SW480 (cell line): Measurements from ENCODE around the gene RAD21L1.
"Not testable (repeated sequence)": the region's sequence is repeated elsewhere in the genome, so short reads cannot be mapped to it uniquely, and the experiment has no call there.

Source experiments
- DNase-seq: peaks from one replicate; pipeline ENCODE4 v3.0.0-alpha.2; 2016; ENCODE audit warnings: low spot score

RAD21L1 gene

DNA sequence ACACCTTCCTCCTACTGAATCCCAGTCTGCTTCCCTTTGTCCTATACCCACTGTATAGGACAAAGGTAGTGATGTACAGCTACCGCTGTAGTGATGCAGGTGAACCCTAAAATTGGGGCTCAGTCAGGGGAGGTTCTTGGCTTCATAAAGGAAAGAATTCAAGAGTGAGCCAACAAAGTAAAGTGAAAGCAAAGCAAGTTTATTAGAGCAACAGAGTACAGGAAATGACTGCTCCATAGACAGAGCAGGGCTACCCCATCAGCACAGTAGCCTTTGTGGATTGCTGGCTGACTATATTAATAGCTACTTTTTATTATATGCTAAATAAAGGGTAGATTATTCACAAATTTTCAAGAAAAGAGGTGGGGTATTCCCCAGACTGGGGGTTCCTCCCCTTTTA lies 25.9 kb upstream of the RAD21L1 start:
- DNase-seq = no peak

DNA sequence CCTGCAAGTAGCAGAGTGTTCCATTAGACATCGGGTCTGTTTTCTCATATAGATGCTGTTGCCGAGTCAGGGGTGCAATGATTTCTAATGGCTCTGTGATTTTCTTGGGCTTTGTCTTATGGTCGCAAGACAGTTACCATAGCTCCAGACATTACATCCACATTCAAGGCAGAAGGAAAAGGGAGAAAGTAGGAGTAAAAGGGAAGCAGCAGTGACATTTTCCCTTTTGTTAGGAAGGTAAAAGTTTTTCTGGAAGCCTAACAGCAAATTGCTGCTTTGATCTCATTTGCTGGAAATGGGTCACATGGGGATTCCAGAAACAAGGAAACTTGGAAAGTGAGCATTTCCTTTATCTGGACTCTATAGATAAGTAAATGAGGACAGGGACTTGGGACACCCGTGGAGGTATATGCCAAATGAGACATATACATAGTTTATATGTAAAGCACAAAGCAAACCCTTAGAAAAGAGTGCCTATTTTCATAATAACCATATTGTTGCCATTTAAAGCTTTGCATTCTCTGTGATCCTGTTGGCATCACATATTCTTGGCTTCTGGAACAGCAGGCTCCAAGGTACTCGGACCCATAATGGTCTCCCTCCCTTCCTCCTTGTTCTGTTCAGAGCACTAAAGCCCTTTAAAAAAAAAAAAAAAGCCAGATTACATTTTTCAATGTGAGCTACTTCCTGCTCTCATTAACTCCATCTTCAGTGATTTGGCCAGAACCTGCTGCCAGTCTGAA lies 22.9 kb upstream of the RAD21L1 start, which contains the start of gene C20orf202:
TSS of gene C20orf202 (plus strand) at position 693 of the 743 bp plus-strand sequence. CDS start 132 bp downstream, outside the sequence.
- DNase-seq = no peak

DNA sequence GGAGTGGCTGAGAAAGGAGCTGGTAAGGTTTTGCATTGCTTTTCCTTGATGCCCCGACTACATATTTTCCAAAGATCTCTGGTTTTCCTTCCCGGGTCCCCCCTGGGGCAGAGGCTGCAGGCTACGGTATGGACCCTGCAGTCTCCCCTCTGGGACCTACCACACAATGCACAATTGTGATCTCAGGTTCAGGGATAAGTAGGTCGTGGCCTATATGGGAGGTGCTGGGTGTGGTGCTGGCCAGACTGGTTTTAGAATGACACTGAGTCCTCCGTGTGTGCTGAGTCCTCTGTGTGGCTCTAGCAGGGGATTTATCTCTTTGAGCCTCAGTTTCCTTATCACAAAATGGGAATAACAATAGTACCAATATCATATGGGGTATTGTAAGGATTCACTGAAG lies 22.2 kb upstream of the RAD21L1 start:
- DNase-seq = no peak

DNA sequence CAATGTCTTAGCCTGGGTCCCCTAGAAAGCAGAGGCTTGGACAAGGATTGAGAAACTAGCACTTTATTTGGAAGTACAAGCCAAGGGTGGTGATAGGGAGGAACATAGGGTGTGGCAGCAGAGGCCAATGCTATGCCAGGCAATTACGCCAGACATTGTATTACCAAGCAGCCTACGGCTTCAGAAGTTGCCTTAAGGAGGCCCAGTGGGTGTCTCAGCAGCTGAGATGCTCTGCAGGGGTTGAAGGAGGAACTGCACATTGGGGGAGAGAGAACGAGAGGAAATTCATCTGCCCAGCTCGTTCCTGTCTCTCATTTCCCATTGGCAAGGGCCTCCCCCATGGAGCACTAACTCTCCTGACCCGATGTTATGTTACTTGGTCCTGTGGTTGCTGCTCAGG lies 21.7 kb upstream of the RAD21L1 start:
- DNase-seq = no peak

DNA sequence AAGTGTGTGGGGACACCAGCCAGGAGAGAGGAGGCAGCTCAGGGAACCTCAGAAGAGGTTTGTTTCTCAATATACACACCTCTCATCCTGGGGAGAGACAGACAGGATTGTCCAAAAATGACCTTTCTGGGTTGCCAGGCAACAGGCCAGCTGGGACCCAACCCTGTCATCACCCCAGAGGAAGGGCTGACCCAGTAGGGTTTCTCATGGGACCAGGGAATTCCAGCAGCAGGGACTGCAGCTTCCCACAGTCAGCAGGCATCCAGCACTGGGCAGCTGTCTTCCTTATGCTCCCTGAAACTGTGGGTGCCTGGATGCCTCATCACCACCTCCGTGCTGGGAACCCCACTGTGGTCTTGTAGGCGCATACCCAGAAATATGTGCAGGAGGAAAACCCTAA lies 21.3 kb upstream of the RAD21L1 start:
- DNase-seq = no peak

DNA sequence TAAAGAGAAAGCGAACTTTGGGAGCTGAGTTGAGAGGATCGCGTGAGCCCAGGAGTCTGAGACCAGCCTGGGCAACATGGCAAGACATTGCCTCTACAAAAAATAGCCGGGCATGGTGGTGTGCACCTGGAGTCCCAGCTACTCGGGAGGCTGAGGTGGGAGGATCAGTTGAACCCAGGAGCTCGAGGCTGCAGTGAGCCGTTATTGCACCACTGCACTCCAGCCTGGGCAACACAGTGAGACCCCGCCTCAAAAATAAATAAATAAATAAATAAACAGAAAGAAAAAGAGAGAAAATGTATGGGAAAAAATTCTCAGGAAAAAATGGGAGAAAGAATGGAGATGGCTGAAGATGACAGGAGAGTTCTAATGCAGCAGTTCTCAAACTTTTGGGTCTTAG lies 20.0 kb upstream of the RAD21L1 start:
- DNase-seq = no peak

DNA sequence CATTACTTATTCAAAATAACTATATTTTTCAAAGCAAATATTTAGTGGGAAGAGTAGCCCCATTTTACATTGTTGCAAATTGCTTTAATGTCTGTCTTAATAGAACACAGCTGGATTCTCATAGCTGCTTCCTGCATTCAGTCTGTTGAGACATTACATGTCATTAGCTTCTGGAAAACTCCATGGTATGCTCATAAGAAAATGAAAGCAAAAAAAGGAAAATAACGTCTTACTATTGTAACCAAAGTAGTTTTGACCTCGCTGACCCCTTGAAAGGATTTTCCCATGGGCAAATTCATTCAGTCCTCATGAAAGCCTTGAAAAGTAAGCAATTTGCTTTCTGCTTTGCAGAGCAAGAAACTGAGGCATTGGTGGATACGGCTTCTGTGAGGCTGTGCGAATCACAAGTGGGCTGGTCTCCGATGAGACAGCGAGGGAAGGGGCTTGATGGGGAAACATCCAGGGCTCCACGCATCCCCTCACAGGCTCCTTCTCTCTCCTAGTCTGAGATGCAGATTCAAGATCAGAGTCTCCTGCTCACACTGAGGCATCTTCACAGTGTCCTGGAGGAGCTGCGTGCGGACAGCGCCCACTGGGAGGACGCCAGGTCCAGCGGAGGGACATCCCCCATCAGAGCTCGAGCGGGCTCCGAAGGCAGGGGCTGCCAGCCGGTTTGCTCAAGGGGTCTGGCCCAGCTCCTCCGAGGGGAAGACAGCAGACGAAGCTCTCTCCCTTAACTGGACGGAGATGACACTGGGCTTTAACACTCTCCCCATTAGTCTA lies 19.3 kb upstream of the RAD21L1 start:
- DNase-seq = no peak

DNA sequence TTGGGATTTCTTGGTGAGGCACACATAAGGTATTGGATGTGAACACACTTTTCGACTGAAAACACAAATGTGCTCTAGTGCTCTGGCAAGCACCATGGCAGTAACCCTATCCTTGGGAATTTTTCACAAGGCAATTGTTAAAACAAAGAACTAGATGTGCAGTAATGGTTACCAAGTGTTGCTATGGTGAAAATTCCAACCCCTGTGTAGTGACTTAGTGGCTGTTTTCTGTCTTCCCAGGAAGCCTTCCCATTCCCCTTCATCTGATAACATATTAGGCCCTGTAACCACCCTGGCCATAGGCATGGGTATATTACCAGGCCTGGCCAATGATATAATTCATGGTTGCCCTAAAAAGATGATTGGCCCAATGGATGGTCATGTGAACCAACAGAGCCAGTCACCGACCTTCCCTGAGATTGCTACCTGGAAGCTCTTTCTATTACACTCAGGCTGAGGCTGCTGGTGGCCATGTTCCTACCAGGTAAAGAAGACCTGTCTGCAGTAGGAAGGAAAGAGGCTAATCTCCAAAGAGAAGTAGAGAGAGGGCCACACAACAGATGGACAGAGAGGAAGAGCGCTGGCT lies 18.5 kb upstream of the RAD21L1 start:
- DNase-seq = no peak

DNA sequence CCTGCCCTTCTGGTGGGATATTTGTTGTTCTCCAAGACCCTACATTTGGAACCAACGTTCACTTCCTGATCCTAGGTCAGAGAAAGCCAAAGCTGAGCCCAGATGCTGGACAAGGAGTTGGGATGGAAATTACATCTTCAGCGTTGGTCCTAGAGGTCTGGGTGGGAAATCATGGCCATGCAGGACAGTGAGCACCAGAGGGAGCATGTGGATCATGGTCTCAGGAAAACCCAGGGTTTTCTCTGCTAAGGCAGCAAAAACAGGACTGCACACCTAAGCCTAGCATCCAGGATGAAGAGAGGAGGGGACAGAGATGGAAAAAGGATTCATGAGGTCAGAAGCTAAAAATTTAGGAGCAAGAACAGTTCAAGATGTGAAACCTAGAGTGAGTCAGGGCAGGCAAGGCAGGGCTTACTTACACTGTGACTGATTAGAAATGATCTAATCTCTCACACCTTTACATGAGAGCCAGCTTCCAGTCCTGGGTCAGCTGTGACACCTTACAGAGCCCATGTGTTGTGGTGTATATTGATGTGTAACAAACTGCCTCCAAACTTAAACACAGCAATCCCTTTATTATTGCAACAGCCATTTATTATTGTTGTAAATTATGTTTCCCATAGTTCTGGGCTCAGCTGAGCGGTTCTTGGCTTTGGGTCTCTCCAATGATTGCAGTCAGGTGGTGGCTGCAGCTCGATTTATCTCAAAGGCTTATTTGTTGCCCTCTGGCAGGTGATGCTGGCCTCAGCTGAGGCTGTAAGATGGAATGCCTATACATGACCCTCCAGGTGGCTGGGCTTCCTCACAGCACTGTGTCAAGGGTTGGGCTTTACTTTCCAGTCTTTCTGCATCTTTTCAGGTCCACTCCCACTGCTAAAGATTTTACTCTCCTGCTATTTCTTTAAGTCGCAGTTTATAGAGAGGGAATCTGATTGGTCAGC lies 16.1 kb upstream of the RAD21L1 start:
- DNase-seq = no peak

DNA sequence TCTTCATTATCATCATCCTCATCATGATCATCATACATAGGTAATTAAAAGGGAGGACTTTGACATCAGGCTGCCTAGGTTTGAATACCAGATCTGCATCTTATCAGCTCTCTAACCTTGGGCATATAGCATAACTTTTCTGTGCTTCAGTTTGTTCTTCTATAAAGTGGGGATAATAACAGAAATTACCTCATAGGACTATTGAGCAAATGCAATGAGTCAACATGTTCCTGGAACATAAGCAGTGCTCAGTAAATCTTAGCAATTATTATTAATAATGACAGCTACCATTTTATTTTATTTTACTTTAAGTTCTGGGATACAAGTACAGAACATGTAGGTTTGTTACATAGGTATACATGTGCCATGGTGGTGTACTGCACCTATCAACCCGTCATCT lies 15.3 kb upstream of the RAD21L1 start:
- DNase-seq = no peak

DNA sequence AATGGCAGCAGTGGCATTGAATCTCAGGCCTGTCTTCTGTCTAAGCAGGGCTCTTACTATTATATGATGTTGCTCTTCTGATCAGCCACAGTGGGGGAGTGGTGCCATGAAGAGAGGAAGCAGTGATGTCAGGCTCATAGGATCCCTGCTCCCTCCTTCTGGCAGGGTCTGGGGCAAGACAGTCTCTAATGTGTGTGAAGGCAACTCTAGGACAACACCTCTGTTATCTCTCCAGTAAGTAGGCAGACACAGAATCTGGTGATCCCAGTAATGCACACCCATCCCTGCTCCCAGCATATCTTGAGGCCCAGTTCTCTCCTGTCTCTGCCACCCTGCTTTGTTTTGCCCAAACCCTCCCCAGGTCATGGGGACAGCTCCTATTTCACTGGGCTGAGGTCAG lies 13.8 kb upstream of the RAD21L1 start:
- DNase-seq = no peak

DNA sequence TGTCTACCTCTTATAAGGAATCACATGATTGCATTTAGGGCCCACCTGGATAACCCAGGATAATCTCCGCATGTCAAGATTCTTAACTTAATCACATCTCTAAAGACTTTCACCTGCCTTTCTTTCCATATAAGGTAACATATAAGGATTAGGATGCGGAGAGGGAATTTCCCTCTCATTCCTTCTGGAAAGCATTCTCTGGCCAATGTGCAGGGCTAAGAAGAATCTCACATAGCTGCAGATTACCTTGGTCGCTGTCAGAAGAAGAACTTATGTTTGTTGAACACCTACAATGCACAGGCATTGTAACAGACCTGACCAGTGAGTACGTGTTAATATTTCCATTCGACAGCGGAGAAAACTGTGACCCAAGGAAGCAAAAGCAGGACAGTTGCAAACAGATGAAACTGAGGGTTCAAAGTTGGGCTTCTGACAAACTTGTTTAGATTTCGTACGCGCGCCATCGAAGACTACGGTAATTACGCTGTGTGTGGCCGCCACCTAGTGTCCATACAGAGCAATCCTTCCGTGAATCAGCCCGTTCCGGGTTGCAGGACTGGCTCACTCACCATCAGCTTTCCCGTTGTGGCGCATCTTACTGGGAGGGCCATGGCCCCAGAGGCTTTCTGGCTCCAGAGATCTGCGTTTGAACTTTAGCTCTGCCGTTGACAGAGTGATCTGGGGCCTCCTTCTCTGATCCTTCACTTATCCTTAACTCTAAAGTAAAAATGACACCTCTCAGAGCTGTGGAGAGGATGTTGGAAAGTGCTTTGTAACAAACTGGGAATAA lies 13.0 kb upstream of the RAD21L1 start:
- peak; percentile 83 for DNase-seq

DNA sequence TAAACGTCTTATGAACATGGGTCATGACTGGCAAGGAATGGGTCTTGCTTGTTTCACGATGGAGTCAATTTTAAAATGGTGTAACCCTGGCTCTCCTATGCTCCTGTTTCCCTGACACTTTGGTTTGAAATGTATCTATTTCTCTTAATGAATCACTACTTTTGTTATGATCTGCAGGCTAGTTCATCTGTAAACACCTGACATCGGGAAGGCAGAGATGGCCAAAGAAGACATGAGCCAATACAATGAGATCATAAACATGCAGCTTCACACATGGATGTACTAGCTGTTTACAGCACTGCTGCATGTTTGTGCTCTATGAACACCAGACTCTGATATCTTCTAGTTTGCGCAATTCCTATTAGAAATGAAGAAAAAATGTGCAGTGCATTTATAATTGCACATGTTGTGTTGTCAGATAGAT lies 11.0 kb upstream of the RAD21L1 start:
- no peak for DNase-seq

DNA sequence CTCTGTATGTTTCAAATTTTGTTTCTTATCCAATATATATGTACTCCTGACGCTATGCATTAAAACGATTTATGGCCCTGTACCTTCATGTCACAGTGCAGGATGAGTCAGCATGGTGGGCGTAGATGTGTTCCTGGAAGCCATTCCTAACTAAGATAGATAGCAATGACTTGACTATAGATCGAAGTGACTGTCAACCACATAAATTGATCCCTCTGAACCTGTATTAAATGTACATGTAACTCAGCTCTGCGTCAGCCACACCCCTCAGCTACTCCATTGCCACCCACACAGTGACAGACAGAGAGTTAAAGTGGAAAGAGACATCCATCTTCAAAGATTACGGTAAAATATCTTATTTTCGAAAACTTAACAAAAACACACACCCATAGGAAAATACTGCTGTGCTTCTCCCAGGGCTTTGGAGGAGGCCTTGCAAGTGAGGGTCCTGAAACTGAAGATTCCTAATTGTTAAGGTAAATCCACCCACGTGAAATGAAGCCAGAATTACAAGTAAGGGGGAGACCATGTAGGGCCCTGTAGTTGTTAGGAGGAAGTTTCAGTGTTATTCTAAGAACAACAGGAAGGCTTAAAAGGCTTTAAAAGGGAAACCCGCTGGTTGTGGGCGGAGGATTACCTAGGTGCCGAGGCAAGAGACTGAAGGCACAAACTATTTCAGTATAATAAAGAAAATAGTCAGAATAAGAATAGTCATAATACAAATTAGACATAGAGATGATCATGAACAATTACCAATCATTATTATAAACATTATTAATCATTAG lies 10.3 kb upstream of the RAD21L1 start:
- DNase-seq = no peak

DNA sequence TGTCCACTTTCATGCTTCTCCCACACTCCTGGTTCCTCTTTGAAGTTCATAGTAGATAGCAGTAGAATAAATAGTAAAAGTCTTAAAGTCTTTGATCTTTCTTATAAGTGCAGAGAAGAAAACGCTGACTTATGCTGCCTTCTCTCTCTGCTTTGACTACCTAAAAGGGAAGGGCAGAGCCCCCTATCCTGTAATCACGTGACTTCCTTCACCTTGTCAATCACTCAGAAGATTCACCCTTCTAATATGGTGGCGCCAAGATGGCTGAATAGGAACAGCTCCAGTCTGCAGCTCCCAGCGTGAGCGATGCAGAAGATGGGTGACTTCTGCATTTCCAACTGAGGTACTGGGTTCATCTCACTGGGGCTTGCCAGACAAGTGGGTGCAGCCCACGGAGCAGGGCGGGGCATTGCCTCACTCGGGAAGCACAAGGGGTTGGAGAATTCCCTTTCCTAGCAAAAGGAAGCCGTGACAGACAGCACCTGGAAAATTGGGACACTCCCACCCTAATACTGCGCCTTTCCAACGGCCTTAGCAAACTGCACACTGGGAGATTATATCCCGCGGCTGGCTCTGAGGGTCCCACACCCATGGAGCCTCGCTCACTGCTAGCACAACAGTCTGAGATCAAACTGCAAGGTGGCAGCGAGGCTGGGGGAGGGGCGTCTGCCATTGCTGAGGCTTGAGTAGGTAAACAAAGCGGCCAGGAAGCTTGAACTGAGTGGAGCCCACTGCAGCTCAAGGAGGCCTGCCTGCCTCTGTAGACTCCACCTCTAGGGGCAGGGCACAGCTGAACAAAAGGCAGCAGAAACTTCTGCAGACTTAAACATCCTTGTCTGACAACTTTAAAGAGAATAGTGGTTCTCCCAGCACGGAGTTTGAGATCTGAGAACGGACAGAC lies 9.1 kb upstream of the RAD21L1 start:
- DNase-seq = not testable (repeated sequence)

DNA sequence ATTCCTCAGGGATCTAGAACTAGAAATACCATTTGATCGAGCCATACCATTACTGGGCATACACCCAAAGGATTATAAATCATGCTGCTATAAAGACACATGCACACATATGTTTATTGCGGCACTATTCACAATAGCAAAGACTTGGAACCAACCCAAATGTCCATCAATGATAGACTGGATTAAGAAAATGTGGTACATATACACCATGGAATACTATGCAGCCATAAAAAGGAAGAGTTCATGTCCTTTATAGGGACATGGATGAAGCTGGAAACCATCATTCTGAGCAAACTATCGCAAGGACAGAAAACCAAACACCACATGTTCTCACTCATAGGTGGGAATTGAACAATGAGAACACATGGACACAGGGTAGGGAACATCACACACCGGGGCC lies 3.1 kb upstream of the RAD21L1 start:
- DNase-seq = not testable (repeated sequence)

DNA sequence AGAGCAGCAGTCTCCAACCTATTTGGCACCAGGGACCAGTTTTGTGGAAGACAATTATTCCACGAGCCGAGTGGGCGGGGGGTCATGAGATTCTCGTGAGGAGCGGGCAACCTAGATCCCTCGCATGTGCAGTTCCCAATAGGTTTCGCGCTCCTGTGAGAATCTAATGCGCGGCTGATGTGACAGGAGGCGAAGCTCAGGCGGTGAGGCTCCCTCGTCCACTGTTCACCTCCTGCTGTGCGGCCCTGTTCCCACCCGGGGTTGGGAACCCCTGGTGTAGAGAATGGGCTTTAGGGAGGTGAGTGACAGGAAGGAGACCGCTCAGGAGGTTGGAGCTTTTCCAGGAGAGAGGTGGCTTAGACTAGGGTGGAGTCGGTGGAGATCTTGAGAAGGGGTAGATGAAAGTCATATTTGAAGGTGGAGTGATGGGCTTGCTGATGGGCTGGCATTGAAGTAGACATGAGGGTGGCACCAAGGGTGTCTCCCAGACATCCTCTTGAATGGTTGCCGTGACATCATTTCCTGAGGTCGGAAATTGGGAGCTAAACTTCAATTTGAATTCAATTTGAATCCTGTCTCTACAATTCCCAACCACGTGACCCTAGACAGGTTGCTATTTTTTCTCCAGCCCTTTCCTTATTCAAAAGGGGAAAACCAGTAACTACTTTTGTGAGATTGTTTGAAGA lies 1.5 kb upstream of the RAD21L1 start:
- no peak for DNase-seq

DNA sequence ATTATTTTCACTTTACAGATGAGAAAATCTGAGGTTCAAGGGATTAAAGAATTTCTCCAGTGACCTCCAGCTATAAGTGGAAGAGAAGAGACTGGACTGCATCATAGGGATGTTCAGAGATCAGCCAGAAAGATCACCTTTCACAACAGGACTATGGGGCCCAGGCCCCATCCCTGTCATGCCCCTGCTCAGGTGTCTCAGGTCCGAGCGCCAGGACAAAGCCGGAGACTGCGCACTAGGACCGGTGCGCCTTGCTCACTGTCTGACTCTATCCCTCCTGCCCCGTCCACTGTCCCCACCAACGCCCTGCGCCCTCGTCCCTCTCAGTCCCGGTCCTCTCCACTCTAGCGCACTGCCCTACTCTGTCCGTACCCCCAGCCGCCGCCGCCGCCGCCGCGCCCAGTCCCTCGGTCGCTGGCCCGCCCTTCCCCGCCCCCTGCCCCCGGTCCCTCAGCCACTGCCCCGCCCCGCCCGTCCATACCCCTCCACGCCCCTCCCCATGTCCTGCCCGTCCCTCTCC lies 521 bp upstream of the RAD21L1 start:
- DNase-seq = peak; percentile 79
